ENCODE results near the gene NUP35.

DNA sequence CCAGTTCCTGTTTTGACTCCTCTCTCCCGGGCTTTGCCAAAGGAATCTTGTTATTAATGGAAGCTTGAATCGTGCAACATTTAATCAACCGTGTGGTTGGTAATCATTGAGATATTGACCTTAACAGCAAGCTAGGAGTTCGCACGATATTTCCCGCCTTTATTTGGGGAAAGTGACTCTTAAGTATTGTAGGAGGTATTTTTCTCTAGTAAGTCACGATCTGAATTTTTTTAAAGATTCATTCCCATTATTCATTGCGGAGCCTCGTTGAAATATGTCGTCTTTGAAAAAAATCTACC is 663 bp downstream of the NUP35 start:
- TF ChIP-seq, protein P1, sequence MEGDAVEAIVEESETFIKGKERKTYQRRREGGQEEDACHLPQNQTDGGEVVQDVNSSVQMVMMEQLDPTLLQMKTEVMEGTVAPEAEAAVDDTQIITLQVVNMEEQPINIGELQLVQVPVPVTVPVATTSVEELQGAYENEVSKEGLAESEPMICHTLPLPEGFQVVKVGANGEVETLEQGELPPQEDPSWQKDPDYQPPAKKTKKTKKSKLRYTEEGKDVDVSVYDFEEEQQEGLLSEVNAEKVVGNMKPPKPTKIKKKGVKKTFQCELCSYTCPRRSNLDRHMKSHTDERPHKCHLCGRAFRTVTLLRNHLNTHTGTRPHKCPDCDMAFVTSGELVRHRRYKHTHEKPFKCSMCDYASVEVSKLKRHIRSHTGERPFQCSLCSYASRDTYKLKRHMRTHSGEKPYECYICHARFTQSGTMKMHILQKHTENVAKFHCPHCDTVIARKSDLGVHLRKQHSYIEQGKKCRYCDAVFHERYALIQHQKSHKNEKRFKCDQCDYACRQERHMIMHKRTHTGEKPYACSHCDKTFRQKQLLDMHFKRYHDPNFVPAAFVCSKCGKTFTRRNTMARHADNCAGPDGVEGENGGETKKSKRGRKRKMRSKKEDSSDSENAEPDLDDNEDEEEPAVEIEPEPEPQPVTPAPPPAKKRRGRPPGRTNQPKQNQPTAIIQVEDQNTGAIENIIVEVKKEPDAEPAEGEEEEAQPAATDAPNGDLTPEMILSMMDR (IDR thresholded peaks at IDR 0.05; ENCODE audit: insufficient read depth, low read depth, low read length): no peak
- TF ChIP-seq EZH2 (IDR thresholded peaks at IDR 0.05; ENCODE audit: insufficient read depth, low read length): no peak
